SH-SY5Y (cell line): Measurements from ENCODE around the gene RSPO4.

Experiments used
- GATA2 ChIP-seq: IDR thresholded peaks from 2 replicates; pipeline ENCODE4 v1.6.1; 2011; ENCODE audit warnings: mild to moderate bottlenecking, low read depth, low read length
- GATA3 ChIP-seq: IDR thresholded peaks from 2 replicates; pipeline ENCODE4 v1.6.1; 2011; ENCODE audit warnings: low read depth, mild to moderate bottlenecking, low read length, moderate library complexity

Gene RSPO4

GRCh38 chr20:944774-945410 lies 57.2 kb downstream of the RSPO4 start:
- TF ChIP-seq GATA3 (no peak), GATA2 (no peak)

- no peak for TF ChIP-seq GATA2
- no peak for TF ChIP-seq GATA3
Measured at GRCh38 chr20:944148-944547, 58.0 kb downstream of the RSPO4 start.

GRCh38 chr20:942611-943010 lies 59.5 kb downstream of the RSPO4 start:
- no peak for TF ChIP-seq GATA2
- no peak for TF ChIP-seq GATA3

GRCh38 chr20:940926-941325 lies 61.2 kb downstream of the RSPO4 start:
- TF ChIP-seq GATA2 (no peak), GATA3 (no peak)

GRCh38 chr20:939606-940005 lies 62.5 kb downstream of the RSPO4 start:
- TF ChIP-seq GATA2 (no peak), GATA3 (no peak)

GRCh38 chr20:934186-934840 lies 67.8 kb downstream of the RSPO4 start:
- TF ChIP-seq GATA2 (no peak), GATA3 (no peak)

- no peak for TF ChIP-seq GATA2
- TF ChIP-seq GATA3 = no peak
Measured at GRCh38 chr20:933029-933428, 69.1 kb downstream of the RSPO4 start.

GRCh38 chr20:931401-931800 lies 70.7 kb downstream of the RSPO4 start:
- TF ChIP-seq GATA3 (no peak), GATA2 (no peak)

GRCh38 chr20:926670-927069 lies 75.4 kb downstream of the RSPO4 start:
- TF ChIP-seq GATA2 (no peak), GATA3 (no peak)

- TF ChIP-seq GATA3 (no peak), GATA2 (no peak)
Measured at GRCh38 chr20:925516-925915, 76.6 kb downstream of the RSPO4 start.

GRCh38 chr20:924639-925038 lies 77.5 kb downstream of the RSPO4 start:
- TF ChIP-seq GATA3 (no peak), GATA2 (no peak)

- TF ChIP-seq GATA3 (no peak), GATA2 (no peak)
Measured at GRCh38 chr20:922781-923180, 79.3 kb downstream of the RSPO4 start.

GRCh38 chr20:921068-921467 lies 81.0 kb downstream of the RSPO4 start:
- TF ChIP-seq GATA3 (no peak), GATA2 (no peak)

- TF ChIP-seq GATA2 (no peak), GATA3 (no peak)
Measured at GRCh38 chr20:920311-920710, 81.8 kb downstream of the RSPO4 start.

GRCh38 chr20:919491-919916 lies 82.6 kb downstream of the RSPO4 start:
- TF ChIP-seq GATA3 (no peak), GATA2 (no peak)

GRCh38 chr20:917416-917815 lies 84.7 kb downstream of the RSPO4 start:
- TF ChIP-seq GATA3 = no peak
- no peak for TF ChIP-seq GATA2

- TF ChIP-seq GATA3 (no peak), GATA2 (no peak)
Measured at GRCh38 chr20:916825-917224, 85.3 kb downstream of the RSPO4 start.
